ENCODE results near the gene ZNF17. TPM values are rescaled to one million over a fixed set of nuclear protein-coding genes. Genes with fewer than 3 reads are reported as not detected.
A peak's percentile ranks its signal among the peaks of the same experiment; 100 is the strongest.
"Not testable (repeated sequence)": the region's sequence is repeated elsewhere in the genome, so short reads cannot be mapped to it uniquely, and the experiment has no call there.

The ZNF17 gene
- total and polyA plus RNA-seq, 4 donors: 2.1 to 18.3 (median 8.7) TPM

DNA sequence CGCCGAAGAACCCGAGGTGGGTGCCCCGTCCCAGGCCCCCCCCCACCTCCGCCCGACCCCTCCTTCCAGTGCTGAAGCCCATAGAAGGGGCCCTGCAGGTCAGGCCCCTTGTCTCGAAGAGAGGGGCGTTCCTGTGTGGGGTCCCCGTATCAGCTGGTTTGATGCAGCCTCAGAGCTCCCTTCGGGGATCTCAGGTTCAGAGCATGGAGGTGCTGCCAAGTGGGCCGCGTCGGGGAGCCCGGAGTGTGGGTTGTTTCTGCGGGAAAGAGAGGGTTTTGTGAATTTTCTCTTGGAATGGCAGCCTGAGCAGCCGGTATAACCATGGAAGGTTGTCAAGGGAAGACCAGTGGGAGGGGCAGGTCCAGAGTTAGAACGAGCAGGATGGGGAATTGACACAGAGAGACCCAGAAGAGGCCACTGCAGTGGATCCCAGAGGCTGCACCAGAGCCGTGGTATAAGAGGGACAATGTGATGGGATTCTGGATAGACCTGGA, 47.2 kb upstream of the ZNF17 start:
- H3K4me1 ChIP-seq (ENCODE audit: control insufficient read depth in 5 of 5, insufficient read depth in 5 of 5, low read length in 5 of 5): peaks cover 0 to 7% (median 5%) of the 10 kb centered on the region in 5 donors
- no peaks in the 10 kb centered on the region for H3K27me3 ChIP-seq (ENCODE audit: control insufficient read depth in 3 of 3, insufficient read depth in 3 of 3, low read length in 2 of 3)
- WGBS, 2 donors: 1 to 2% methylated on average over 17 to 18 of the region's 18 CpGs
- DNase-seq (peak in 2 of 3 donors; percentile 24 to 42), ATAC-seq (ENCODE audit: insufficient read depth, low FRiP score) (no peak)
- H3K36me3 ChIP-seq (ENCODE audit: control insufficient read depth in 4 of 4, insufficient read depth in 4 of 4, low read length in 4 of 4): peaks cover 0 to 4% (median 0%) of the 10 kb centered on the region in 4 donors
- peak overlapping the region; percentile 84 to 89 for H3K27ac ChIP-seq (ENCODE audit: low read depth in 1 of 2, low read length in 1 of 2)
- peak overlapping the region; percentile 70 for H3K4me3 ChIP-seq
- TF ChIP-seq, protein P1, sequence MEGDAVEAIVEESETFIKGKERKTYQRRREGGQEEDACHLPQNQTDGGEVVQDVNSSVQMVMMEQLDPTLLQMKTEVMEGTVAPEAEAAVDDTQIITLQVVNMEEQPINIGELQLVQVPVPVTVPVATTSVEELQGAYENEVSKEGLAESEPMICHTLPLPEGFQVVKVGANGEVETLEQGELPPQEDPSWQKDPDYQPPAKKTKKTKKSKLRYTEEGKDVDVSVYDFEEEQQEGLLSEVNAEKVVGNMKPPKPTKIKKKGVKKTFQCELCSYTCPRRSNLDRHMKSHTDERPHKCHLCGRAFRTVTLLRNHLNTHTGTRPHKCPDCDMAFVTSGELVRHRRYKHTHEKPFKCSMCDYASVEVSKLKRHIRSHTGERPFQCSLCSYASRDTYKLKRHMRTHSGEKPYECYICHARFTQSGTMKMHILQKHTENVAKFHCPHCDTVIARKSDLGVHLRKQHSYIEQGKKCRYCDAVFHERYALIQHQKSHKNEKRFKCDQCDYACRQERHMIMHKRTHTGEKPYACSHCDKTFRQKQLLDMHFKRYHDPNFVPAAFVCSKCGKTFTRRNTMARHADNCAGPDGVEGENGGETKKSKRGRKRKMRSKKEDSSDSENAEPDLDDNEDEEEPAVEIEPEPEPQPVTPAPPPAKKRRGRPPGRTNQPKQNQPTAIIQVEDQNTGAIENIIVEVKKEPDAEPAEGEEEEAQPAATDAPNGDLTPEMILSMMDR (IDR thresholded peaks at IDR 0.05; ENCODE audit: control extremely low read depth, extremely low read depth): no peak
- peaks cover 0 to 19% (median 0%) of the 10 kb centered on the region in 4 donors for H3K9me3 ChIP-seq (ENCODE audit: control insufficient read depth in 4 of 4, insufficient read depth in 3 of 4, low read length in 3 of 4)
- H3K9ac ChIP-seq (ENCODE audit: insufficient read depth in 1 of 2, low read length in 2 of 2): peak overlapping the region; percentile 93 to 96

DNA sequence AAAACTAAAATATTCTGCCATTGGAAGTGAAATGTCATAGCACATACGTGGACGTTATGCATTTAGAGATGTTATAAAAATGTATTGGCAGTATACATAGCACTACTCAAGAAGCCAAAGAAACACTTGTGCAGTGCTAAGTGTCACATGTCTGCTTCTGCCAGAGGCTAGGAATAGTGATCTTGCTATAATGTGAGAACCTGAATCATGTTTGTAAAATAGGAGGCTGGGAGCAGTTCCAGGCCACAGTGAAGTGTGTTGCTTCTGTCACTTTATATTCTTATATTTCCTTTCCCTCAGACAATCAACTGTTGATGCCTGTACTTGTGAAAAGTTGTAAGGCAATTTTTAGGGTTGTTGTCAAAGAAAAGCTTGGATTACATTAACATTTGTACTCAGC, 44.2 kb upstream of the ZNF17 start:
- Histone ChIP-seq H3K27ac (ENCODE audit: low read depth in 1 of 2, low read length in 1 of 2) (no peak overlapping the region), H3K4me3 (no peak overlapping the region), H3K4me1 (ENCODE audit: control insufficient read depth in 5 of 5, insufficient read depth in 5 of 5, low read length in 5 of 5) (peaks cover 0 to 7% (median 3%) of the 10 kb centered on the region in 5 donors), H3K27me3 (ENCODE audit: control insufficient read depth in 3 of 3, insufficient read depth in 3 of 3, low read length in 2 of 3) (no peaks in the 10 kb centered on the region), H3K9me3 (ENCODE audit: control insufficient read depth in 4 of 4, insufficient read depth in 3 of 4, low read length in 3 of 4) (peaks cover 0 to 17% (median 0%) of the 10 kb centered on the region in 4 donors), H3K36me3 (ENCODE audit: control insufficient read depth in 4 of 4, insufficient read depth in 4 of 4, low read length in 4 of 4) (peaks cover 0 to 2% (median under 1%) of the 10 kb centered on the region in 4 donors), H3K9ac (ENCODE audit: insufficient read depth in 1 of 2, low read length in 2 of 2) (no peak overlapping the region)
- TF ChIP-seq, protein P1 (IDR thresholded peaks at IDR 0.05; ENCODE audit: control extremely low read depth, extremely low read depth): no peak
- DNase-seq (no peak), ATAC-seq (ENCODE audit: insufficient read depth, low FRiP score) (no peak)
- 90 to 96% methylated on average over 2 of the region's 2 CpGs for whole genome bisulfite sequencing, 2 donors

- 93 to 95% methylated on average over 6 of the region's 6 CpGs for WGBS, 2 donors
- no peaks in the 10 kb centered on the region for H3K27me3 ChIP-seq (ENCODE audit: control insufficient read depth in 3 of 3, insufficient read depth in 3 of 3, low read length in 2 of 3)
- peaks cover 28 to 37% (median 30%) of the 10 kb centered on the region in 4 donors for H3K36me3 ChIP-seq (ENCODE audit: control insufficient read depth in 4 of 4, insufficient read depth in 4 of 4, low read length in 4 of 4)
- no peaks in the 10 kb centered on the region for H3K4me1 ChIP-seq (ENCODE audit: control insufficient read depth in 5 of 5, insufficient read depth in 5 of 5, low read length in 5 of 5)
- ATAC-seq (ENCODE audit: insufficient read depth, low FRiP score): no peak
- no peak overlapping the region for H3K9ac ChIP-seq (ENCODE audit: insufficient read depth in 1 of 2, low read length in 2 of 2)
- TF ChIP-seq, protein P1 (IDR thresholded peaks at IDR 0.05; ENCODE audit: control extremely low read depth, extremely low read depth): no peak
- H3K4me3 ChIP-seq: no peak overlapping the region
- peaks cover 6 to 37% (median 8%) of the 10 kb centered on the region in 4 donors for H3K9me3 ChIP-seq (ENCODE audit: control insufficient read depth in 4 of 4, insufficient read depth in 3 of 4, low read length in 3 of 4)
- H3K27ac ChIP-seq (ENCODE audit: low read depth in 1 of 2, low read length in 1 of 2): no peak overlapping the region
- no peak for DNase-seq
Observed at GRCh38 chr19:57374179-57374578, 36.8 kb upstream of the ZNF17 start.

DNA sequence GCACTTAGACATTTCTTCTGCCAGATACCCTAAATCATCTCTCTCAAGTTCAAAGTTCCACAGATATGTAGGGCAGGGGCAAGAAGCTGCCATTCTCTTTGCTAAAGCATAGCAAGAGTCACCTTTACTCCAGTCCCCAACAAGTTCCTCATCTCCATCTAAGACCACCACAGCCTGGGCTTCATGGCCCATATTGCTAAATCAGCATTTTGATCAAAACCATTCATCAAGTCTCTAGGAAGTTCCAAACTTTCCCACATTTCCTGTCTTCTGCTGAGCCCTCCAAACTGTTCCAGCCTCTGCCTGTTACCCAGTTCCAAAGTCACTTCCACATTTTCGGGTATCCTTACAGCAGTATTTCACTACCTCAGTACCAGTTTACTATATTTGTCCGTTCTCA, 36.3 kb upstream of the ZNF17 start:
- H3K27ac ChIP-seq (ENCODE audit: low read depth in 1 of 2, low read length in 1 of 2); H3K4me1 ChIP-seq (ENCODE audit: control insufficient read depth in 5 of 5, insufficient read depth in 5 of 5, low read length in 5 of 5); H3K4me3 ChIP-seq; ATAC-seq (ENCODE audit: insufficient read depth, low FRiP score); H3K9ac ChIP-seq (ENCODE audit: insufficient read depth in 1 of 2, low read length in 2 of 2); H3K27me3 ChIP-seq (ENCODE audit: control insufficient read depth in 3 of 3, insufficient read depth in 3 of 3, low read length in 2 of 3); DNase-seq: not testable (repeated sequence)
- WGBS, 2 donors: 96 to 97% methylated on average over 2 of the region's 2 CpGs
- H3K9me3 ChIP-seq (ENCODE audit: control insufficient read depth in 4 of 4, insufficient read depth in 3 of 4, low read length in 3 of 4): peaks cover 6 to 39% (median 8%) of the 10 kb centered on the region in 4 donors
- H3K36me3 ChIP-seq (ENCODE audit: control insufficient read depth in 4 of 4, insufficient read depth in 4 of 4, low read length in 4 of 4): peaks cover 28 to 37% (median 30%) of the 10 kb centered on the region in 4 donors

Measured in lung (tissue), 12 donors.